Neural progenitor cell (in vitro differentiated cells): ENCODE data around the gene DLEC1. TPM values are rescaled to one million over a fixed set of nuclear protein-coding genes. Genes with fewer than 3 reads are reported as not detected.
A peak's percentile ranks its signal among the peaks of the same experiment; 100 is the strongest.

ENCODE experiments used
- DNase-seq: peaks from one replicate; pipeline ENCODE4 v3.0.0-alpha.2; 2016; ENCODE audit warnings: low spot score
- H2AFZ ChIP-seq: fragments of 200-600 bp; sonication (generic); replicated peaks from 2 replicates; pipeline ENCODE4 v1.6.1; 2016; ENCODE audit warnings: antibody characterized with exemption
- H3F3A ChIP-seq: fragments of 200-600 bp; sonication (generic); 2 replicates; pipeline ENCODE4 v1.6.1; 2016; ENCODE audit warnings: antibody characterized with exemption, low read depth
- H3K27ac ChIP-seq: fragments of 200-600 bp; sonication (generic); 2 replicates; pipeline ENCODE4 v1.5.1; 2016; ENCODE audit warnings: mild to moderate bottlenecking
- H3K27me3 ChIP-seq: fragments of 200-600 bp; sonication (generic); 2 replicates; pipeline ENCODE4 v1.6.1; 2016; ENCODE audit warnings: mild to moderate bottlenecking, moderate library complexity
- H3K36me3 ChIP-seq: fragments of 200-600 bp; sonication (generic); 2 replicates; pipeline ENCODE4 v1.5.1; 2016
- H3K4me1 ChIP-seq: fragments of 200-600 bp; sonication (generic); 2 replicates; pipeline ENCODE4 v1.6.1; 2016; ENCODE audit warnings: mixed run types
- H3K4me2 ChIP-seq: fragments of 200-600 bp; sonication (generic); 2 replicates; pipeline ENCODE4 v1.6.1; 2016
- H3K4me3 ChIP-seq: fragments of 200-600 bp; sonication (generic); 2 replicates; pipeline ENCODE4 v1.5.1; 2016
- H3K79me2 ChIP-seq: fragments of 200-600 bp; sonication (generic); 2 replicates; pipeline ENCODE4 v1.6.1; 2016; ENCODE audit warnings: low read depth
- H3K9ac ChIP-seq: fragments of 200-600 bp; sonication (generic); 2 replicates; pipeline ENCODE4 v1.6.1; 2016
- H3K9me3 ChIP-seq: fragments of 200-600 bp; sonication (generic); 2 replicates; pipeline ENCODE4 v1.5.1; 2016; ENCODE audit warnings: low read depth
- H4K20me1 ChIP-seq: fragments of 200-600 bp; sonication (generic); 2 replicates; pipeline ENCODE4 v1.6.1; 2016; ENCODE audit warnings: low read depth
- H3K27ac Mint-ChIP-seq: 3 replicates; pipeline ENCODE4 v1.8.0; 2021; ENCODE audit warnings: mixed read lengths
- H3K27me3 Mint-ChIP-seq: 2 replicates; pipeline ENCODE4 v1.8.0; 2022; ENCODE audit warnings: low read depth, mild to moderate bottlenecking, inconsistent platforms, moderate library complexity, mixed read lengths; ENCODE audit not compliant: insufficient read depth
- H3K36me3 Mint-ChIP-seq: 3 replicates; pipeline ENCODE4 v1.8.0; 2021; ENCODE audit warnings: mixed read lengths
- H3K4me1 Mint-ChIP-seq: 3 replicates; pipeline ENCODE4 v1.8.0; 2021; ENCODE audit warnings: mixed read lengths
- H3K4me3 Mint-ChIP-seq: 3 replicates; pipeline ENCODE4 v1.8.0; 2021; ENCODE audit warnings: mild to moderate bottlenecking, moderate library complexity, mixed read lengths
- H3K9me3 Mint-ChIP-seq: 3 replicates; pipeline ENCODE4 v1.8.0; 2020; ENCODE audit warnings: mixed read lengths
- CTCF ChIP-seq: fragments of 200-600 bp; sonication (generic); IDR thresholded peaks from 2 replicates; pipeline ENCODE4 v1.5.1; 2017; ENCODE audit warnings: antibody characterized with exemption, mild to moderate bottlenecking
- EZH2 ChIP-seq: fragments of 200-600 bp; sonication (generic); IDR thresholded peaks from 2 replicates; pipeline ENCODE4 v1.6.1; 2017; ENCODE audit warnings: antibody characterized with exemption, mild to moderate bottlenecking, moderate library complexity
- EZH2phosphoT487 ChIP-seq: fragments of 200-600 bp; sonication (generic); IDR thresholded peaks from 2 replicates; pipeline ENCODE4 v1.6.1; 2017; ENCODE audit warnings: antibody characterized with exemption
- total RNA-seq: library from RNA; depleted of rRNA; stranded (reverse); fragments of >200 nt; gene quantifications from 2 replicates; pipeline ENCODE4 v1.2.3, GENCODE V29; 2015; ENCODE audit warnings: low replicate concordance

The DLEC1 gene
- total RNA-seq, 1 donor from 2014 or later = 0.60 TPM

GRCh38 chr3:38121451-38121831 is 82.4 kb downstream of the DLEC1 start:
- Histone ChIP-seq H3K79me2 (no peaks in the 10 kb centered on the region), H3K27ac (no peak overlapping the region), H3K9me3 (no peaks in the 10 kb centered on the region), H3K27me3 (no peaks in the 10 kb centered on the region), H3K9ac (no peak overlapping the region), H3K4me1 (no peaks in the 10 kb centered on the region), H3F3A (no peaks in the 10 kb centered on the region), H3K4me2 (no peak overlapping the region), H4K20me1 (peaks cover 3% of the 10 kb centered on the region), H2AFZ (no peak overlapping the region), H3K36me3 (no peaks in the 10 kb centered on the region), H3K4me3 (no peak overlapping the region)
- Mint-ChIP-seq H3K4me3 (no peak overlapping the region), H3K9me3 (no peaks in the 10 kb centered on the region), H3K27ac (no peak overlapping the region), H3K36me3 (peaks cover 20% of the 10 kb centered on the region), H3K27me3 (no peaks in the 10 kb centered on the region), H3K4me1 (no peaks in the 10 kb centered on the region)
- no peak for DNase-seq
- no peak for TF ChIP-seq EZH2phosphoT487
- TF ChIP-seq EZH2 = no peak
- no peak for TF ChIP-seq CTCF

DNA sequence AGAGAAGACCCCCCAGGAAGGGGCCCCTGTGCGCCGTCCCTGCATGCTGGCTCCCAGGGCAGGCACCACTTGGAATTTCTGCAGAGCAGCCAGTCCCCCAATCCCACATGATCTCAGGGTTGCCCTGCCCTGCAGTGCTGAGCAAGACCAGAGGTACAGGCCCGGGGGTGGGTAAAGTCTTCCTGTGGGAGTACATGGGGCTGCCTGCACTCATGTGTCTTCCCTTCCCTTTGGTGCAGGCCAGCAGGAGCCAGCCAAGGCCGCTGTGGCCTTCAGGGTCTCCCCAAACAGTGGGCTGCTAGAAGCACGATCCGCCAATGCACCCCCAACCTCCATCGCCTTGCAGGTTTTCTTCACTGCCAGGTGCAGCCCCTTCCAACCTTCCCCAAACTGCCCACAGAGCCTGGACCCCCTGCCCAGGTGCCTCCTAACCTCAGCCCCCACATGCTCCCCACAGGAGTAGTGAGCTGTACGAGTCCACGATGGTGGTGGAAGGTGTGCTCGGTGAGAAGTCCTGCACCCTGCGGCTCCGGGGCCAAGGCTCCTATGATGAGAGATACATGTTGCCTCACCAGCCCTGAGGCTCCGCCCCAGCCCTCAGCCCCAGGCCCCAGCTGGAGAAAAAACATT is 82.9 kb downstream of the DLEC1 start:
- H3K4me3 ChIP-seq = no peak overlapping the region
- H3K4me2 ChIP-seq = no peak overlapping the region
- no peaks in the 10 kb centered on the region for H3K9me3 ChIP-seq
- H3K27ac ChIP-seq = no peak overlapping the region
- DNase-seq = no peak
- Mint-ChIP-seq H3K9me3 (no peaks in the 10 kb centered on the region), H3K4me1 (no peaks in the 10 kb centered on the region), H3K4me3 (no peak overlapping the region), H3K36me3 (peaks cover 20% of the 10 kb centered on the region), H3K27me3 (no peaks in the 10 kb centered on the region), H3K27ac (peak overlapping the region; percentile 42)
- no peak for TF ChIP-seq EZH2
- TF ChIP-seq CTCF = no peak
- TF ChIP-seq EZH2phosphoT487 = no peak
- peaks cover 3% of the 10 kb centered on the region for H4K20me1 ChIP-seq
- H3F3A ChIP-seq = no peaks in the 10 kb centered on the region
- H3K27me3 ChIP-seq = no peaks in the 10 kb centered on the region
- H2AFZ ChIP-seq = no peak overlapping the region
- H3K9ac ChIP-seq = no peak overlapping the region
- no peaks in the 10 kb centered on the region for H3K36me3 ChIP-seq
- H3K79me2 ChIP-seq = no peaks in the 10 kb centered on the region
- no peaks in the 10 kb centered on the region for H3K4me1 ChIP-seq

GRCh38 chr3:38122712-38123290 is 83.8 kb downstream of the DLEC1 start:
- peaks cover 24% of the 10 kb centered on the region for H3K36me3 Mint-ChIP-seq

More at GRCh38 chr3:38122712-38123290, 83.8 kb downstream of the DLEC1 start:
- DNase-seq = no peak
- no peak overlapping the region for H3K27ac ChIP-seq
- no peaks in the 10 kb centered on the region for H3K79me2 ChIP-seq
- no peaks in the 10 kb centered on the region for H3K9me3 ChIP-seq
- H3K36me3 ChIP-seq = no peaks in the 10 kb centered on the region
- H3K4me3 ChIP-seq = no peak overlapping the region
- no peaks in the 10 kb centered on the region for H3K4me1 Mint-ChIP-seq
- H3K9ac ChIP-seq = no peak overlapping the region
- no peaks in the 10 kb centered on the region for H3K9me3 Mint-ChIP-seq
- TF ChIP-seq EZH2 = no peak
- TF ChIP-seq EZH2phosphoT487 = no peak
- no peak for TF ChIP-seq CTCF
- H3F3A ChIP-seq = no peaks in the 10 kb centered on the region
- no peaks in the 10 kb centered on the region for H3K27me3 Mint-ChIP-seq
- no peaks in the 10 kb centered on the region for H3K27me3 ChIP-seq
- H2AFZ ChIP-seq = no peak overlapping the region
- no peaks in the 10 kb centered on the region for H3K4me1 ChIP-seq
- peaks cover 3% of the 10 kb centered on the region for H4K20me1 ChIP-seq
- no peak overlapping the region for H3K27ac Mint-ChIP-seq
- no peak overlapping the region for H3K4me2 ChIP-seq
- H3K4me3 Mint-ChIP-seq = no peak overlapping the region
